Measurements from ENCODE around the gene RPS6KA5. TPM values are rescaled to one million over a fixed set of nuclear protein-coding genes. Genes with fewer than 3 reads are reported as not detected.

Gene RPS6KA5
- total RNA-seq, 1 donor from 2014 or later, result 12.8 TPM

DNA sequence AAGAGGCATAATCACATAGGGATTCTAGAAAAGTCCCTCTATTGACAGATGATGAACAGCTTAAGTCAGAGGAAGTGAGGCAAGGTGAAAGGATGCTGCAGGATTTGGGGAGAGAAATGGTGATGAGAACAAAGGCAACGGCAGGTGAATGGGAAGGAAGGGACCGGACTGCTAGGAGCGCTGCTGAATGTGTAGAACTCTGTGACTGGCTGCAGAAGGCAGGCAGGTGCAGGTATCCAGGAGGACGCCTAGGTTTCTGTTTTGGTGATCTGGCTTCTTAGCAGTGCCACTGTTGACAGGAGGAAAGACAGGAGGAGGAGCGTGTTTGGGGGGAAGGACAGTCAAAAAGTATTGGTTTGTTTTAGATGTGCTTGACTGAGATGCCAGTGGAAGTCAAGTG, 185.8 kb downstream of the RPS6KA5 start:
- no peak overlapping the region for H3K27ac Mint-ChIP-seq
- H3K4me1 Mint-ChIP-seq, result peaks cover 16% of the 10 kb centered on the region

DNA sequence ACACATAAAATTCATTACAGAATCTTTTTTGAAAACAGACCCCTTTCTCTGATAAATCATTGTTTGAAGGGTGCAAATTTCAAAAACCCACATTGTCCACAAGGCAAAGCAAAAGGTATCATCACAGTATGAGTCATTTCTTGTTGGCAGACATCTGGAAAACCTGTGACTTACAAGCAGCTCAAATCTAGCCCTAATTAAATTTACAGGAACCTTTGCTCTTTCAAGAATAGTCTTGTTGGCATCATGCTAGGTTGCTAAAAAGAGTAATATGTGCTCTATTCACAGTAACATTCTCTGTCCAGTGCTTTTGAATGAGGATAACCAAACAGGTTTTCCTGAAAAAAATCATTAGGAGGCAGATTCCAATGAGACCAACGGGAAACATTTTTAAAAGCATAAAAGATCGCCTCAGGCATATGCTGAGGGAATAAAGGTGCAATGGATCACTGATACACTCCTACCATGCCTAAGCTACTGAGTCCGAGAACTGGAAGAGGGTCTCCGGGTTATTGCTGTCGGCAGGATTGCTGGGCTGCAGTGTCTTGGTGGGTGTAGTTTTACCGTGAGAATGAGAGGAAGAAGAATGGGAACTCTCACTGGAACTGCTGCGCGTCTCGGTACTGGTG, 188.7 kb downstream of the RPS6KA5 start:
- DNase-seq (ENCODE audit: low spot score in 2 of 2, unreplicated experiment in 2 of 2), result no peak
- TF ChIP-seq, protein P1, sequence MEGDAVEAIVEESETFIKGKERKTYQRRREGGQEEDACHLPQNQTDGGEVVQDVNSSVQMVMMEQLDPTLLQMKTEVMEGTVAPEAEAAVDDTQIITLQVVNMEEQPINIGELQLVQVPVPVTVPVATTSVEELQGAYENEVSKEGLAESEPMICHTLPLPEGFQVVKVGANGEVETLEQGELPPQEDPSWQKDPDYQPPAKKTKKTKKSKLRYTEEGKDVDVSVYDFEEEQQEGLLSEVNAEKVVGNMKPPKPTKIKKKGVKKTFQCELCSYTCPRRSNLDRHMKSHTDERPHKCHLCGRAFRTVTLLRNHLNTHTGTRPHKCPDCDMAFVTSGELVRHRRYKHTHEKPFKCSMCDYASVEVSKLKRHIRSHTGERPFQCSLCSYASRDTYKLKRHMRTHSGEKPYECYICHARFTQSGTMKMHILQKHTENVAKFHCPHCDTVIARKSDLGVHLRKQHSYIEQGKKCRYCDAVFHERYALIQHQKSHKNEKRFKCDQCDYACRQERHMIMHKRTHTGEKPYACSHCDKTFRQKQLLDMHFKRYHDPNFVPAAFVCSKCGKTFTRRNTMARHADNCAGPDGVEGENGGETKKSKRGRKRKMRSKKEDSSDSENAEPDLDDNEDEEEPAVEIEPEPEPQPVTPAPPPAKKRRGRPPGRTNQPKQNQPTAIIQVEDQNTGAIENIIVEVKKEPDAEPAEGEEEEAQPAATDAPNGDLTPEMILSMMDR (IDR thresholded peaks at IDR 0.05; ENCODE audit: unreplicated experiment), result no peak
- H3K9me3 Mint-ChIP-seq, result no peaks in the 10 kb centered on the region
- H3K4me1 Mint-ChIP-seq, result peaks cover 16% of the 10 kb centered on the region
- no peaks in the 10 kb centered on the region for H3K27me3 Mint-ChIP-seq (ENCODE audit: low read depth)
- H3K27ac Mint-ChIP-seq, result peak overlapping the region; percentile 66
- peaks cover 15% of the 10 kb centered on the region for H3K36me3 Mint-ChIP-seq
- H3K4me3 Mint-ChIP-seq, result no peak overlapping the region

More for the DNA sequence above, 185.8 kb downstream of the RPS6KA5 start:
- Mint-ChIP-seq H3K27me3 (ENCODE audit: low read depth) (no peaks in the 10 kb centered on the region), H3K9me3 (no peaks in the 10 kb centered on the region), H3K36me3 (peaks cover 17% of the 10 kb centered on the region), H3K4me3 (no peak overlapping the region)
- DNase-seq (ENCODE audit: low spot score in 2 of 2, unreplicated experiment in 2 of 2), result no peak
- TF ChIP-seq, protein P1 (IDR thresholded peaks at IDR 0.05; ENCODE audit: unreplicated experiment), result no peak

DNA sequence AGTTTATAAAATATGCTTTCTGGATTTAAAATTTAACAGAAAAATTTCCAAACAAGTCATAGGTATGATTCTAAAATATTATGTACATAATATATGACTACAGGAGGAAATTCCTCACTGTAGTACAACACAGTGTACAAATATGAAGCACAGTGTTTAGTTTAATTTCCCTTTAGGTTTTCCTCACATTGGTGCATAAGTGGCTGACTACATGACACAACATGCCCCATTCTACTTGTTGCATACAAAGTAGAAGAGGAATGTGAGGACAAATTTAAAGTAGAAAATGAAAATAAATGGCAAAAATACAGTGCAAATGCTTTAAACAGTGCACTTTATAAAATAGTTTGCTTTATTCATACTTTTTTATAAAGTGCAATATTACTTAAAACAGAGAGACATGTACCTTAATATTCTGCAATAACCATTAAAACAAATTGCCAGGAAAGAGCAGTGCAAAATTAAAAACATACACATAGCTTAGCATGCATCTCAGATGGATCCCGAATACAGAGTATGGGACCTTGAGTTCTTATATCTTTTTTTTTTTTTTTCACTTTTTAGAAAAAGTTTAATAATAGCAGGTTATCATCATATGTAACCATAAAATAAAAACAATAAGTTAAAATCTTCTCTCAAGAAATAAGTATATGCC, 189.4 kb downstream of the RPS6KA5 start:
- TF ChIP-seq, protein P1 (IDR thresholded peaks at IDR 0.05; ENCODE audit: unreplicated experiment), result no peak
- Mint-ChIP-seq H3K27ac (no peak overlapping the region), H3K27me3 (ENCODE audit: low read depth) (no peaks in the 10 kb centered on the region), H3K9me3 (no peaks in the 10 kb centered on the region), H3K4me3 (no peak overlapping the region), H3K4me1 (peaks cover 16% of the 10 kb centered on the region), H3K36me3 (peaks cover 11% of the 10 kb centered on the region)
- no peak for DNase-seq (ENCODE audit: low spot score in 2 of 2, unreplicated experiment in 2 of 2)

DNA sequence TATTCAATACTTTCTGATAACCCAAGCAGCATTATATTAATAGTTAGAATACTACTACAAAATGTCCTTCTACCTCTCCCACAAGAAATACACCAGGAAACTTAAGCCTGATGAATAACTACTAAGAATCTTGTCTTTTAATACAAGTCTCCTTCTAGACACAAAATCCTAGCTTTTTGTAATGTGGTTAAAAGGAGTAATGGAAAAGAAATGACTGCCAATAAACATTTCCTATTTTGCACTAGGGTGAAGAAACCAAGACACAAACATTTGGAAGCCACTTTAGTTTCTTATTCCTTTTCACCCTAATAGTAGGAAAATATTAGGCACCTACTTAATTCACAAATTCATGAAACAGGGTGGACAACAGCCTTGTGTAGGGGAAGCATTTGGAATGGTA, 192.9 kb downstream of the RPS6KA5 start:
- DNase-seq (ENCODE audit: low spot score in 2 of 2, unreplicated experiment in 2 of 2), result no peak
- Mint-ChIP-seq H3K27ac (no peak overlapping the region), H3K4me3 (no peak overlapping the region), H3K36me3 (no peaks in the 10 kb centered on the region), H3K27me3 (ENCODE audit: low read depth) (no peaks in the 10 kb centered on the region), H3K4me1 (peaks cover 14% of the 10 kb centered on the region), H3K9me3 (peaks cover 3% of the 10 kb centered on the region)
- TF ChIP-seq, protein P1 (IDR thresholded peaks at IDR 0.05; ENCODE audit: unreplicated experiment), result no peak

DNA sequence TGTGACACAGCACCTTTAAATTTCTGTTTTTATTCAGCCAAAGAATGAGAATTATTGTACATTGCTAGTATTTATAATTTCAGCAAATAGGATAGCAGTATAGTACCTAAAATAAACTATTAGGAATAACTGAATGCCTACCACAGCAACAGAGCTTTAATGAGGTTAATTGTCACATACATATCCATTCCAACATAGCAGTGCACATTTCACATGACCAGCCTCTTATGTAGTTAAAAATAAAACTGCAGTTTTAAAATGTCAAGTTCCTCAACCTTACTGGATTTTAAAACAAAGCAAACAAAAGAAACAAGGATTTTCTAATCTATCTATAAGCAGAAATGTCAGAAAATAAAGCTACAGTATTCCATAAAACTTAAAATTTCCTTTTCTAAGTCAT, 193.6 kb downstream of the RPS6KA5 start:
- no peak for DNase-seq (ENCODE audit: low spot score in 2 of 2, unreplicated experiment in 2 of 2)
- H3K9me3 Mint-ChIP-seq, result peaks cover 3% of the 10 kb centered on the region
- H3K4me1 Mint-ChIP-seq, result peaks cover 8% of the 10 kb centered on the region
- H3K27me3 Mint-ChIP-seq (ENCODE audit: low read depth), result no peaks in the 10 kb centered on the region
- TF ChIP-seq, protein P1 (IDR thresholded peaks at IDR 0.05; ENCODE audit: unreplicated experiment), result no peak
- H3K36me3 Mint-ChIP-seq, result no peaks in the 10 kb centered on the region
- H3K27ac Mint-ChIP-seq, result no peak overlapping the region
- no peak overlapping the region for H3K4me3 Mint-ChIP-seq
